ENCODE measurements around the gene MMP14.
"Not testable (repeated sequence)": the region's sequence is repeated elsewhere in the genome, so short reads cannot be mapped to it uniquely, and the experiment has no call there.

The MMP14 gene

DNA sequence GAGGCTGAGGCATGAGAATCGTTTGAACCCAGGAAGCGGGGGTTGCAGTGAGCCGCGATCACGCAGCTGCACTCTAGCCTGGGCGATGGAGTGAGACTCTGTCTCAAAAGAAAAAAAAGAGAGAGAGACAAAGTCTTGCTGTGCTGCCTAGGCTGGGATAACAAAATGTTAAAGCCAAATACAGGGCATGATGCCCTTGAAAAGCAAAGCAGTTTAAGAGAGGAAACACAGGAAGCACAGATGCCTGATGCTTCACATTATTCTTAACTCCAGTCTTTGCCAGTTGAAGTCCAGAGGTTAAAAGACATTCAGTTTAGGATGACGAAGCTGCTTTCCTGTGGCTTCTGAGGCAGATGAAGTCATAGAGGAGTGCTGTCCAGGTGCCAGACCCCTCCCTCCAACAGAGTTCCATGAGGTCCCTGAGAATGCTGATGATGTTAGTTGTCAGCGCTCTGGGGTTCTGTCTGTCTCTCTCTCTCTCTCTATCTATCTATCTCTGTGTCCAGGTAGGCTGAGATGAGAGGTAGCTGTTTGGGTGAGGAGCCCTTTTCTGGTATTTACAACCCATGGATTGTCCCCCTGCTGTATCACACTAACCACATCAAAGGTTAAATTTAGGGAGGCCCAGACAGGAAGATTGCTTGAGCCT is 11.6 kb upstream of the MMP14 start:
- H3K4me1 ChIP-seq = peaks cover 0 to 22% (median 17%) of the 10 kb centered on the region in 4 donors
- H3K9me3 ChIP-seq = no peaks in the 10 kb centered on the region
- TF ChIP-seq, protein P1, sequence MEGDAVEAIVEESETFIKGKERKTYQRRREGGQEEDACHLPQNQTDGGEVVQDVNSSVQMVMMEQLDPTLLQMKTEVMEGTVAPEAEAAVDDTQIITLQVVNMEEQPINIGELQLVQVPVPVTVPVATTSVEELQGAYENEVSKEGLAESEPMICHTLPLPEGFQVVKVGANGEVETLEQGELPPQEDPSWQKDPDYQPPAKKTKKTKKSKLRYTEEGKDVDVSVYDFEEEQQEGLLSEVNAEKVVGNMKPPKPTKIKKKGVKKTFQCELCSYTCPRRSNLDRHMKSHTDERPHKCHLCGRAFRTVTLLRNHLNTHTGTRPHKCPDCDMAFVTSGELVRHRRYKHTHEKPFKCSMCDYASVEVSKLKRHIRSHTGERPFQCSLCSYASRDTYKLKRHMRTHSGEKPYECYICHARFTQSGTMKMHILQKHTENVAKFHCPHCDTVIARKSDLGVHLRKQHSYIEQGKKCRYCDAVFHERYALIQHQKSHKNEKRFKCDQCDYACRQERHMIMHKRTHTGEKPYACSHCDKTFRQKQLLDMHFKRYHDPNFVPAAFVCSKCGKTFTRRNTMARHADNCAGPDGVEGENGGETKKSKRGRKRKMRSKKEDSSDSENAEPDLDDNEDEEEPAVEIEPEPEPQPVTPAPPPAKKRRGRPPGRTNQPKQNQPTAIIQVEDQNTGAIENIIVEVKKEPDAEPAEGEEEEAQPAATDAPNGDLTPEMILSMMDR (IDR thresholded peaks at IDR 0.05) = no peak
- no peak overlapping the region for H3K4me3 ChIP-seq
- no peaks in the 10 kb centered on the region for H3K27me3 ChIP-seq
- no peaks in the 10 kb centered on the region for H3K36me3 ChIP-seq
- no peak for DNase-seq
- no peak overlapping the region for H3K27ac ChIP-seq
- intact Hi-C loops (cut with DNase I; ENCODE audit: low total_unique reads) = loop anchor here (5.0 to 10.0 kb wide), 2 partner anchors 42 to 260 kb away; no protein-coding TSS in a partner anchor

DNA sequence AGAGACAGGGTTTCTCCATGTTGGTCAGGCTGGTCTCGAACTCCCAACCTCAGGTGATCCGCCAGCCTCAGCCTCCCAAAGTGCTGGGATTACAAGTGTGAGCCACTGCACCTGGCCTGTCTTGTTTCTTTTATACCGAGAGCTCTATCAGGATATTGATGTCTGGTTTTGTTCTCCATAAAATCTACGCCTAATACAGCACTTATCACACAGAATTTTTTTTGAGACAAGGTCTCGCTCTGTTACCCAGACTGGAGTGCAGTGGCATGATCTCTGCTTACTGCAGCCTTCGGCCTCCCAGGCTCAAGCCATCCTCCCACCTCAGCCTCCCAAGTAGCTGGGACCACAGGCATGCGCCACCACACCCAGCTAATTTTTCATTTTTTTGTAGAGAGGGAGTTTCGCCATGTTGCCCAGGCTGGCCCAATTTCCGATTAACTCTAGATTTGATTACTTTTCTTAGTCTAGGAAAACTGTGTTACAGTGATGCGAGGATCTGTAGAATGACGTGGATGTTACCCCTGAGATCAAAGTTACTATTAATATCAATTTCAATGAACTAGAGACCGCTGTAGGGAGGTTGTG is 7.2 kb upstream of the MMP14 start:
- H3K36me3 ChIP-seq, H3K27me3 ChIP-seq, H3K9me3 ChIP-seq, H3K4me1 ChIP-seq, DNase-seq: not testable (repeated sequence)
- H3K27ac ChIP-seq = peak overlapping the region; percentile 77 to 81
- H3K4me3 ChIP-seq = peak overlapping the region; percentile 67 to 90
- intact Hi-C loops (cut with DNase I; ENCODE audit: low total_unique reads) = loop anchor here (5.0 to 10.0 kb wide), 2 partner anchors 38 to 264 kb away; no protein-coding TSS in a partner anchor

DNA sequence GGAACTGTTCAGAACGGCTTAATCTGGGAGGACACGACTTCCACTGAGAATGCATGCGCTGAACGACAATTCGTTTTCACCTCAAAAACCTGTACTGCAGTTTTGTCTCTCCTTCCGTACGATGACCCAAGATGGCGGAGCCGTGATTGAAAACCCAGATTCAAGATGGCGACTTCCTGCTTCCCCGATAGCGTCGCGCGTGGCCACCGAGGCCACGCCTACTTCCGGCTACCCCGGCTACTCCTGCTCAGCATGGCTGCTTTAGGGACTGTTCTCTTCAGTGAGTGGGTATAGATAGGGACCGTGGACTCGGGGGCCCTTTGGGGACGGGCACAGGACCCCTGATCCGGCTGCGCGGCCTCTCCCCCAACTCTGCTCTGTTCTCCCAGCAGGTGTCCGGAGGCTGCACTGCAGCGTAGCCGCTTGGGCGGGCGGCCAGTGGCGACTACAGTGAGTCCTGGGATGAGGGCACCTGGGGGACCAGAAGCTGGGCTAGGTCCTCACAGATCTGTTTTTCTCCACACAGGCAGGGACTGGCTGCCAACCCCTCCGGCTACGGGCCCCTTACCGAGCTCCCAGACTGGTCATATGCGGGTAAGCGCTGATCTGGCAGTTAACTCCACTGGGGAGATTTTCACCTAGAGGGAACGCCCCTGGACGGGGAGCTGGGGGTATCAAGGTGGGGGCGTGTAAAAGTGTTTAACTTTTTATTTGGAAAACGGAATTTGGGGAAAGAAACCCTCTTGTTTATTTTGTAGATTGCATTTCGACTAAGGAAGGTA is 6.5 kb upstream of the MMP14 start, which contains the start of gene MRPL52:
MRPL52 (plus strand) TSS at position 227 of the 782 bp plus-strand sequence; CDS start at position 253, 26 bp downstream.
- intact Hi-C loops (cut with DNase I; ENCODE audit: low total_unique reads) = loop anchor here (5.0 to 10.0 kb wide), 3 partner anchors 37 to 265 kb away; partner anchors contain the start of gene OXA1L
- Histone ChIP-seq H3K9me3 (no peaks in the 10 kb centered on the region), H3K27me3 (no peaks in the 10 kb centered on the region), H3K4me1 (peaks cover 0 to 10% (median 9%) of the 10 kb centered on the region in 4 donors), H3K4me3 (peak within 1 kb of the TSS; percentile 67 to 90), H3K36me3 (peaks cover 11 to 17% (median 12%) of the 10 kb centered on the region in 3 donors), H3K27ac (peak within 1 kb of the TSS; percentile 77 to 81)
- TF ChIP-seq, protein P1 (IDR thresholded peaks at IDR 0.05) = no peak
- DNase-seq = peak; percentile 90 to 94

DNA sequence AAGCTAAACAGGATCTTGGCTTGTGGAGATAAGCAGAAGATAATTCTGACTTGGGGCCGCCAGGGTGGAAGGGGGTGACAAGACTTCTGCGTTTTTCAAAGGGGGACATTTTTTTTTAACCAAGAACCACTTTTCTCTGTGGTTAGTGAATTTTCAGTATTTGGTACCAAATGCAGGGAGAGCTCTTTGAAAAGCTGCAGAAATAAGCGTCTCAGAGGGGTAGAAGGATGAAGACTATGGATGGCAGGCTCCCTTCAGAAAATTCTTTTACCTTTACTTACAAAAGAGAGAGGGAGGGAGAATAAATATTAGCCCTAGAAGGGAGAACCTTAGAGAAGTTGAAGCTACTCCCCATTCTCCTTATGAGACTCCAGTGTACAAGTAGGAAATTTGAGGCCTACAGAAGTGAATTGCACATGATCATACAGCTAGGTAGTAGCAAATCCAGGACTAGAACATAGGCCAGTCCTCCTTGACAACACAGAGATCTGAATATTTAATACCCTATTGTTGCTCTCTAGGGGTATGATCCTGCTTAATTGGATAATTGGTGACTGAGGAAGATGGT is 5.9 kb upstream of the MMP14 start:
- DNase-seq = no peak
- peak overlapping the region; percentile 67 to 90 for H3K4me3 ChIP-seq
- TF ChIP-seq, protein P1 (IDR thresholded peaks at IDR 0.05) = no peak
- peaks cover 0 to 10% (median 9%) of the 10 kb centered on the region in 4 donors for H3K4me1 ChIP-seq
- peaks cover 11 to 21% (median 12%) of the 10 kb centered on the region in 3 donors for H3K36me3 ChIP-seq
- H3K27me3 ChIP-seq = no peaks in the 10 kb centered on the region
- H3K27ac ChIP-seq = peak overlapping the region; percentile 77 to 81
- H3K9me3 ChIP-seq = no peaks in the 10 kb centered on the region
- intact Hi-C loops (cut with DNase I; ENCODE audit: low total_unique reads) = loop anchor here (10.0 kb wide), 1 partner anchor 66 kb away; the partner anchor contains the start of gene OXA1L

DNA sequence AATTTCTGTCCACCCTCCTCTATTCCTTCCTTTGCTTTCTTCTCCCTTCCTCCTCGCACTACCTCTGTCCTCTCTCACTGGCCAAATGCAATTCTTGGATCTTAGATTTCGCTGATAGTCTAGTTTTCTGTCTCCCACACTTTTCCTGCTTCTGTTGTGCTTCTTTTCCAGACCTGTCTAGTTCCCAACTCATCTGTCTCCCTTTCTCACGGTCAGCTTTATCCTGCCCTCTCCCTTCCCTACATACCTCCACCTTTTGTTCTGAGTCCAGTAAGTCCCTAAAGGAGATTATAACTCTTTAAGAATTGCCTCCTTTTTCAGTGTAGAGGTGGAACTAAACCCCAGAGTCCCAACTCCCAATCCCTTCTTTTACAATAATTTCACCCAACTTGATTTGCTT is 880 bp upstream of the MMP14 start:
- TF ChIP-seq, protein P1 (IDR thresholded peaks at IDR 0.05) = no peak
- peak overlapping the region; percentile 97 to 98 for H3K27ac ChIP-seq
- no peak overlapping the region for H3K4me3 ChIP-seq
- DNase-seq = no peak
- no peaks in the 10 kb centered on the region for H3K9me3 ChIP-seq
- peaks cover 11 to 21% (median 12%) of the 10 kb centered on the region in 3 donors for H3K36me3 ChIP-seq
- H3K27me3 ChIP-seq = no peaks in the 10 kb centered on the region
- intact Hi-C loops (cut with DNase I; ENCODE audit: low total_unique reads) = loop anchor here (10.0 kb wide), 1 partner anchor 71 kb away; the partner anchor contains the start of gene OXA1L
- H3K4me1 ChIP-seq = peaks cover 0 to 34% (median 24%) of the 10 kb centered on the region in 4 donors
